SU-DHL-6 (cell line): ENCODE results near the gene PPP2R5B.

Experiments used
- H2AFZ ChIP-seq: fragments of 200-600 bp; sonication (generic); 2 replicates; pipeline ENCODE4 v1.6.1; 2014; ENCODE audit warnings: low read depth, mild to moderate bottlenecking, moderate library complexity, mixed read lengths, antibody characterized with exemption, low read length; ENCODE audit not compliant: severe bottlenecking
- H3F3A ChIP-seq: fragments of 200-600 bp; shearing (Covaris generic); 2 replicates; pipeline ENCODE4 v1.6.0; 2016; ENCODE audit warnings: antibody characterized with exemption, mild to moderate bottlenecking; ENCODE audit not compliant: insufficient read depth
- H3K27ac ChIP-seq: fragments of 200-600 bp; sonication (generic); 2 replicates; pipeline ENCODE4 v1.5.1; 2016; ENCODE audit warnings: low read depth, mild to moderate bottlenecking, low read length, moderate library complexity, mixed read lengths
- H3K27me3 ChIP-seq: fragments of 200-600 bp; sonication (generic), shearing (Covaris generic); 2 replicates; pipeline ENCODE4 v1.6.0; 2014; ENCODE audit warnings: mild to moderate bottlenecking, low read length
- H3K36me3 ChIP-seq: fragments of 200-600 bp; sonication (generic); 2 replicates; pipeline ENCODE4 v1.6.1; 2014; ENCODE audit warnings: mild to moderate bottlenecking, low read length, mixed read lengths
- H3K4me2 ChIP-seq: fragments of 300-600, 200-600 bp; shearing (Covaris generic), sonication (generic); 2 replicates; pipeline ENCODE4 v1.6.0; 2014; ENCODE audit warnings: low read length, low read depth, mild to moderate bottlenecking; ENCODE audit not compliant: poor library complexity, severe bottlenecking
- H3K4me3 ChIP-seq: fragments of 200-600 bp; sonication (generic); 2 replicates; pipeline ENCODE4 v1.5.1; 2014; ENCODE audit warnings: antibody characterized with exemption, low read length, mild to moderate bottlenecking, mixed read lengths; ENCODE audit not compliant: insufficient read depth, poor library complexity, severe bottlenecking
- H3K79me2 ChIP-seq: fragments of 200-600 bp; sonication (generic); 2 replicates; pipeline ENCODE4 v1.6.1; 2014; ENCODE audit warnings: mild to moderate bottlenecking, low read length, moderate library complexity; ENCODE audit not compliant: insufficient read depth
- H3K9ac ChIP-seq: fragments of 200-600 bp; sonication (generic); 2 replicates; pipeline ENCODE4 v1.7.0; 2014; ENCODE audit warnings: mild to moderate bottlenecking, low read length
- H3K9me2 ChIP-seq: fragments of 200-600 bp; sonication (generic); replicated peaks from 2 replicates; pipeline ENCODE4 v1.6.1; 2014; ENCODE audit warnings: low read length; ENCODE audit not compliant: insufficient read depth
- H3K9me3 ChIP-seq: fragments of 200-600 bp; sonication (generic); 2 replicates; pipeline ENCODE4 v1.6.1; 2014; ENCODE audit warnings: low read length, mixed read lengths; ENCODE audit not compliant: insufficient read depth
- H4K20me1 ChIP-seq: fragments of 200-600 bp; sonication (generic); 2 replicates; pipeline ENCODE4 v1.6.1; 2014; ENCODE audit warnings: low read depth, mild to moderate bottlenecking, antibody characterized with exemption, low read length, moderate library complexity, mixed read lengths
- EZH2phosphoT487 ChIP-seq: fragments of 200-600 bp; sonication (generic), shearing (Covaris generic); conservative IDR thresholded peaks from 2 replicates; pipeline ENCODE4 v1.6.1; 2018; ENCODE audit warnings: mild to moderate bottlenecking, antibody characterized with exemption, low read length, moderate library complexity, mixed read lengths
- TF ChIP-seq, protein P1 (sequence below): fragments of 200-600 bp; sonication (generic); IDR thresholded peaks from one replicate; pipeline ENCODE4 v1.5.1; 2017; ENCODE audit warnings: antibody characterized with exemption, mild to moderate bottlenecking, low read length, moderate library complexity; ENCODE audit not compliant: insufficient read depth, poor library complexity, severe bottlenecking

Gene PPP2R5B

DNA sequence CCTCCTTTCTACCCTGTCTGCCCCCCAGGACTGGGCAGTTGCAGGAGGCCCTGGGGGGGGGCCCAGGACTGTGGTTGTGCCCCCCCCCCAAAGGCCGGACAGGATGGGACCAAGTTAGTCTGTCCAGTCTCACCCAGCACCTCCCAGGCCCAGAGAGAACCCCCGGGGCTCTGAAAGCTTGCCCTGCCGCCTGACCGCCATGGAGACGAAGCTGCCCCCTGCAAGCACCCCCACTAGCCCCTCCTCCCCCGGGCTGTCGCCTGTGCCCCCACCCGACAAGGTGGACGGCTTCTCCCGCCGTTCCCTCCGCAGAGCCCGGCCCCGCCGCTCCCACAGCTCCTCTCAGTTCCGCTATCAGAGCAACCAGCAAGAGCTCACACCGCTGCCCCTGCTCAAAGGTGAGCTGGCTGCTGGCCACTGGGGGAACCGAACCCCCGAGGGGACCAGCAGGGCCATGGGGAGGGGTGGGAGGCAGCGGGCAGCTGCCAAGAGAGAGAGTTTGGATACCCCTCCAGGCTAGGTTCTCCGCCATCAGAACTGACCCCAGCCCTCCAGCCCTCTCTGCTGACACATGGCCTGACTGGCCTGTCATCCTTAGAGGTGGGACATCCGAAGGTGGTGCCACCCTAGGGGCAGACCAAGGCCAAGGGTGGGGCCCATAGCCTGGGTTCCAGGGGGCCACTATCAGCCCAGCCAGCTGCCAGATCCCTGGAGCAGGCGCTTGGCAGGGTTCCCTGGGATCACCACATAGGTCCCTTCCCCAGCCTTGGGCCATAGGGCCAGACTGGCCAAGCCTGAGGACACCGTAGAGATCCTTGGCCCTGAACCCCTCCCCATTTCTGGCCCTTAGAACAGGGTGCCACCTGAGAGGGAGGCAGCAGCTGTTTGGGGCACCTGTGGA, 1.3 kb downstream of the PPP2R5B start:
- H3K36me3 ChIP-seq: no peaks in the 10 kb centered on the region
- no peaks in the 10 kb centered on the region for H3K79me2 ChIP-seq
- no peak overlapping the region for H3K4me3 ChIP-seq
- H3K4me2 ChIP-seq: no peak overlapping the region
- H3K9ac ChIP-seq: no peak overlapping the region
- H3K27me3 ChIP-seq: no peaks in the 10 kb centered on the region
- no peak overlapping the region for H3K27ac ChIP-seq
- H2AFZ ChIP-seq: no peak overlapping the region
- H4K20me1 ChIP-seq: no peaks in the 10 kb centered on the region
- no peaks in the 10 kb centered on the region for H3K9me2 ChIP-seq
- no peaks in the 10 kb centered on the region for H3F3A ChIP-seq
- TF ChIP-seq, protein P1, sequence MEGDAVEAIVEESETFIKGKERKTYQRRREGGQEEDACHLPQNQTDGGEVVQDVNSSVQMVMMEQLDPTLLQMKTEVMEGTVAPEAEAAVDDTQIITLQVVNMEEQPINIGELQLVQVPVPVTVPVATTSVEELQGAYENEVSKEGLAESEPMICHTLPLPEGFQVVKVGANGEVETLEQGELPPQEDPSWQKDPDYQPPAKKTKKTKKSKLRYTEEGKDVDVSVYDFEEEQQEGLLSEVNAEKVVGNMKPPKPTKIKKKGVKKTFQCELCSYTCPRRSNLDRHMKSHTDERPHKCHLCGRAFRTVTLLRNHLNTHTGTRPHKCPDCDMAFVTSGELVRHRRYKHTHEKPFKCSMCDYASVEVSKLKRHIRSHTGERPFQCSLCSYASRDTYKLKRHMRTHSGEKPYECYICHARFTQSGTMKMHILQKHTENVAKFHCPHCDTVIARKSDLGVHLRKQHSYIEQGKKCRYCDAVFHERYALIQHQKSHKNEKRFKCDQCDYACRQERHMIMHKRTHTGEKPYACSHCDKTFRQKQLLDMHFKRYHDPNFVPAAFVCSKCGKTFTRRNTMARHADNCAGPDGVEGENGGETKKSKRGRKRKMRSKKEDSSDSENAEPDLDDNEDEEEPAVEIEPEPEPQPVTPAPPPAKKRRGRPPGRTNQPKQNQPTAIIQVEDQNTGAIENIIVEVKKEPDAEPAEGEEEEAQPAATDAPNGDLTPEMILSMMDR: no peak
- TF ChIP-seq EZH2phosphoT487: no peak
- no peaks in the 10 kb centered on the region for H3K9me3 ChIP-seq

DNA sequence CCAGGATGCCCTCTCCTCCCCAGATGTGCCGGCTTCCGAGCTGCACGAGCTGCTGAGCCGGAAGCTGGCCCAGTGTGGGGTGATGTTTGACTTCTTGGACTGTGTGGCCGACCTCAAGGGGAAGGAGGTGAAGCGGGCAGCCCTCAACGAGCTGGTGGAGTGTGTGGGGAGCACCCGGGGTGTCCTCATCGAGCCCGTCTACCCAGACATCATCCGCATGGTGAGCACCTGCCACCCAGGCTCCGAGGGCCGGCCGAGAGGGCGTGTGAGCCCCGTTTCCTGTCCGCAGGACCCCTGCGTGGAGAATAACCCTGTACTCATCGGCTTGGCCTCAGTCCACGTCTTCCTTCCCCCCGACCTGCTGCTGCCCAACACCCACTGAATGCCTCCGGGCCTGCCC, 2.2 kb downstream of the PPP2R5B start:
- Histone ChIP-seq H2AFZ (no peak overlapping the region), H3K9me2 (no peaks in the 10 kb centered on the region)

GRCh38 chr11:64928957-64929356, 4.5 kb downstream of the PPP2R5B start:
- Histone ChIP-seq H3K4me2 (no peak overlapping the region), H3K36me3 (no peaks in the 10 kb centered on the region), H3K9me3 (no peaks in the 10 kb centered on the region), H3K27me3 (no peaks in the 10 kb centered on the region), H2AFZ (no peak overlapping the region), H3F3A (no peaks in the 10 kb centered on the region), H3K9ac (no peak overlapping the region), H4K20me1 (no peaks in the 10 kb centered on the region), H3K4me3 (no peak overlapping the region), H3K9me2 (no peaks in the 10 kb centered on the region), H3K27ac (no peak overlapping the region), H3K79me2 (no peaks in the 10 kb centered on the region)
- TF ChIP-seq EZH2phosphoT487: no peak
- TF ChIP-seq, protein P1: no peak

More for the DNA sequence above, 2.2 kb downstream of the PPP2R5B start:
- Histone ChIP-seq H3K4me3 (no peak overlapping the region), H3K27me3 (no peaks in the 10 kb centered on the region), H3K36me3 (no peaks in the 10 kb centered on the region), H4K20me1 (no peaks in the 10 kb centered on the region), H3K9me3 (no peaks in the 10 kb centered on the region), H3K27ac (no peak overlapping the region), H3F3A (no peaks in the 10 kb centered on the region), H3K9ac (no peak overlapping the region), H3K79me2 (no peaks in the 10 kb centered on the region), H3K4me2 (no peak overlapping the region)
- TF ChIP-seq, protein P1: no peak
- no peak for TF ChIP-seq EZH2phosphoT487
